ENCODE results near the gene FOXD1.

FOXD1 gene

GRCh38 chr5:73448463-73449136 is at the start of gene FOXD1:
FOXD1 (minus strand) TSS chr5:73448777; CDS start chr5:73448362, 415 bp downstream.
- TF ChIP-seq ZNF274 (IDR thresholded peaks at IDR 0.05; ENCODE audit: low read depth, low read length): no peak
- no peak for TF ChIP-seq YY1 (IDR thresholded peaks at IDR 0.05; ENCODE audit: insufficient read depth, insufficient read length)
- TF ChIP-seq SUZ12 (IDR thresholded peaks at IDR 0.05; ENCODE audit: extremely low read depth, insufficient read depth, insufficient read length): no peak
- Histone ChIP-seq H3K27me3 (ENCODE audit: insufficient read depth, insufficient read length) (peaks cover 84% of the 10 kb centered on the region), H3K9me3 (ENCODE audit: insufficient read depth, low read length) (no peaks in the 10 kb centered on the region), H3K9ac (ENCODE audit: insufficient read length, low read depth) (peak within 1 kb of the TSS; percentile 42), H3K4me1 (ENCODE audit: insufficient read depth, insufficient read length) (peaks cover 8% of the 10 kb centered on the region), H3K36me3 (ENCODE audit: insufficient read depth, insufficient read length, low read length) (no peaks in the 10 kb centered on the region), H3K4me3 (ENCODE audit: insufficient read length, low read depth) (peak within 1 kb of the TSS; percentile 47)
- no peak for DNase-seq (ENCODE audit: low read depth, low spot score)

GRCh38 chr5:73497497-73498056 is 49.0 kb upstream of the FOXD1 start:
- no peaks in the 10 kb centered on the region for H3K9me3 ChIP-seq (ENCODE audit: insufficient read depth, low read length)
- TF ChIP-seq ZNF274 (IDR thresholded peaks at IDR 0.05; ENCODE audit: low read depth, low read length) (no peak), SUZ12 (IDR thresholded peaks at IDR 0.05; ENCODE audit: extremely low read depth, insufficient read depth, insufficient read length) (no peak), YY1 (IDR thresholded peaks at IDR 0.05; ENCODE audit: insufficient read depth, insufficient read length) (no peak)
- peak overlapping the region; percentile 99 for H3K9ac ChIP-seq (ENCODE audit: insufficient read length, low read depth)
- H3K27me3 ChIP-seq (ENCODE audit: insufficient read depth, insufficient read length): no peaks in the 10 kb centered on the region
- no peaks in the 10 kb centered on the region for H3K4me1 ChIP-seq (ENCODE audit: insufficient read depth, insufficient read length)
- H3K4me3 ChIP-seq (ENCODE audit: insufficient read length, low read depth): peak overlapping the region; percentile 94
- H3K36me3 ChIP-seq (ENCODE audit: insufficient read depth, insufficient read length, low read length): peaks cover 37% of the 10 kb centered on the region
- no peak for DNase-seq (ENCODE audit: low read depth, low spot score)

- Histone ChIP-seq H3K4me1 (ENCODE audit: insufficient read depth, insufficient read length) (no peaks in the 10 kb centered on the region), H3K27me3 (ENCODE audit: insufficient read depth, insufficient read length) (no peaks in the 10 kb centered on the region), H3K9me3 (ENCODE audit: insufficient read depth, low read length) (no peaks in the 10 kb centered on the region), H3K9ac (ENCODE audit: insufficient read length, low read depth) (peak overlapping the region; percentile 99), H3K36me3 (ENCODE audit: insufficient read depth, insufficient read length, low read length) (peaks cover 31% of the 10 kb centered on the region), H3K4me3 (ENCODE audit: insufficient read length, low read depth) (peak overlapping the region; percentile 94)
- DNase-seq (ENCODE audit: low read depth, low spot score): no peak
- TF ChIP-seq ZNF274 (IDR thresholded peaks at IDR 0.05; ENCODE audit: low read depth, low read length) (no peak), YY1 (IDR thresholded peaks at IDR 0.05; ENCODE audit: insufficient read depth, insufficient read length) (no peak), SUZ12 (IDR thresholded peaks at IDR 0.05; ENCODE audit: extremely low read depth, insufficient read depth, insufficient read length) (no peak)
Measured at GRCh38 chr5:73496984-73497457, 48.4 kb upstream of the FOXD1 start.

GRCh38 chr5:73495772-73496335 is 47.3 kb upstream of the FOXD1 start:
- Histone ChIP-seq H3K9me3 (ENCODE audit: insufficient read depth, low read length) (no peaks in the 10 kb centered on the region), H3K27me3 (ENCODE audit: insufficient read depth, insufficient read length) (no peaks in the 10 kb centered on the region), H3K9ac (ENCODE audit: insufficient read length, low read depth) (no peak overlapping the region), H3K36me3 (ENCODE audit: insufficient read depth, insufficient read length, low read length) (peaks cover 20% of the 10 kb centered on the region), H3K4me3 (ENCODE audit: insufficient read length, low read depth) (no peak overlapping the region), H3K4me1 (ENCODE audit: insufficient read depth, insufficient read length) (no peaks in the 10 kb centered on the region)
- TF ChIP-seq SUZ12 (IDR thresholded peaks at IDR 0.05; ENCODE audit: extremely low read depth, insufficient read depth, insufficient read length) (no peak), YY1 (IDR thresholded peaks at IDR 0.05; ENCODE audit: insufficient read depth, insufficient read length) (no peak), ZNF274 (IDR thresholded peaks at IDR 0.05; ENCODE audit: low read depth, low read length) (no peak)
- DNase-seq (ENCODE audit: low read depth, low spot score): no peak

- H3K4me1 ChIP-seq (ENCODE audit: insufficient read depth, insufficient read length): no peaks in the 10 kb centered on the region
- peaks cover 9% of the 10 kb centered on the region for H3K36me3 ChIP-seq (ENCODE audit: insufficient read depth, insufficient read length, low read length)
- H3K27me3 ChIP-seq (ENCODE audit: insufficient read depth, insufficient read length): no peaks in the 10 kb centered on the region
- TF ChIP-seq SUZ12 (IDR thresholded peaks at IDR 0.05; ENCODE audit: extremely low read depth, insufficient read depth, insufficient read length) (no peak), YY1 (IDR thresholded peaks at IDR 0.05; ENCODE audit: insufficient read depth, insufficient read length) (no peak)
- DNase-seq (ENCODE audit: low read depth, low spot score): no peak
- H3K9me3 ChIP-seq (ENCODE audit: insufficient read depth, low read length): no peaks in the 10 kb centered on the region
- no peak overlapping the region for H3K4me3 ChIP-seq (ENCODE audit: insufficient read length, low read depth)
- no peak overlapping the region for H3K9ac ChIP-seq (ENCODE audit: insufficient read length, low read depth)
Measured at GRCh38 chr5:73494721-73495120, 46.1 kb upstream of the FOXD1 start.

GRCh38 chr5:73493421-73493820 is 44.8 kb upstream of the FOXD1 start:
- DNase-seq (ENCODE audit: low read depth, low spot score): no peak
- Histone ChIP-seq H3K4me3 (ENCODE audit: insufficient read length, low read depth) (no peak overlapping the region), H3K36me3 (ENCODE audit: insufficient read depth, insufficient read length, low read length) (no peaks in the 10 kb centered on the region), H3K9ac (ENCODE audit: insufficient read length, low read depth) (no peak overlapping the region), H3K9me3 (ENCODE audit: insufficient read depth, low read length) (no peaks in the 10 kb centered on the region), H3K4me1 (ENCODE audit: insufficient read depth, insufficient read length) (no peaks in the 10 kb centered on the region), H3K27me3 (ENCODE audit: insufficient read depth, insufficient read length) (no peaks in the 10 kb centered on the region)
- no peak for TF ChIP-seq SUZ12 (IDR thresholded peaks at IDR 0.05; ENCODE audit: extremely low read depth, insufficient read depth, insufficient read length)
- no peak for TF ChIP-seq ZNF274 (IDR thresholded peaks at IDR 0.05; ENCODE audit: low read depth, low read length)

- no peaks in the 10 kb centered on the region for H3K36me3 ChIP-seq (ENCODE audit: insufficient read depth, insufficient read length, low read length)
- H3K4me3 ChIP-seq (ENCODE audit: insufficient read length, low read depth): no peak overlapping the region
- no peaks in the 10 kb centered on the region for H3K4me1 ChIP-seq (ENCODE audit: insufficient read depth, insufficient read length)
- no peaks in the 10 kb centered on the region for H3K9me3 ChIP-seq (ENCODE audit: insufficient read depth, low read length)
- TF ChIP-seq ZNF274 (IDR thresholded peaks at IDR 0.05; ENCODE audit: low read depth, low read length) (no peak), SUZ12 (IDR thresholded peaks at IDR 0.05; ENCODE audit: extremely low read depth, insufficient read depth, insufficient read length) (no peak), YY1 (IDR thresholded peaks at IDR 0.05; ENCODE audit: insufficient read depth, insufficient read length) (no peak)
- H3K9ac ChIP-seq (ENCODE audit: insufficient read length, low read depth): no peak overlapping the region
- H3K27me3 ChIP-seq (ENCODE audit: insufficient read depth, insufficient read length): no peaks in the 10 kb centered on the region
- no peak for DNase-seq (ENCODE audit: low read depth, low spot score)
Measured at GRCh38 chr5:73491155-73491554, 42.6 kb upstream of the FOXD1 start.

All from NT2/D1 (cell line).